H9 (cell line): Measurements from ENCODE around the gene NCKAP5. TPM values are rescaled to one million over a fixed set of nuclear protein-coding genes. Genes with fewer than 3 reads are reported as not detected.

Experiments
- DNase-seq: peaks from one replicate; pipeline ENCODE4 v3.0.0-alpha.2; 2017
- H2AFZ ChIP-seq: one replicate; pipeline ENCODE4 v1.6.1; 2013; ENCODE audit warnings: mild to moderate bottlenecking, low read length, control low read depth, moderate library complexity
- H2AK5ac ChIP-seq: 2 replicates; pipeline ENCODE4 v1.6.1; 2013; ENCODE audit warnings: low read length, control low read depth, mixed read lengths; ENCODE audit not compliant: insufficient read length
- H2BK120ac ChIP-seq: one replicate; pipeline ENCODE4 v1.6.1; 2013; ENCODE audit warnings: low read depth, mild to moderate bottlenecking, low read length, control low read depth, inconsistent platforms; ENCODE audit not compliant: poor library complexity, severe bottlenecking
- H2BK12ac ChIP-seq: 2 replicates; pipeline ENCODE4 v1.6.1; 2013; ENCODE audit warnings: low read length, control low read depth, mixed read lengths, low read depth; ENCODE audit not compliant: insufficient read length
- H2BK15ac ChIP-seq: 2 replicates; pipeline ENCODE4 v1.6.1; 2013; ENCODE audit warnings: low read depth, low read length, control low read depth
- H2BK20ac ChIP-seq: one replicate; pipeline ENCODE4 v1.6.1; 2013; ENCODE audit warnings: low read depth, mild to moderate bottlenecking, low read length, control low read depth, inconsistent platforms; ENCODE audit not compliant: poor library complexity, severe bottlenecking
- H2BK5ac ChIP-seq: 2 replicates; pipeline ENCODE4 v1.6.1; 2013; ENCODE audit warnings: low read length, control low read depth, mixed read lengths; ENCODE audit not compliant: insufficient read length
- H3K14ac ChIP-seq: 2 replicates; pipeline ENCODE4 v1.6.1; 2013; ENCODE audit warnings: low read length, control low read depth; ENCODE audit not compliant: insufficient read depth
- H3K18ac ChIP-seq: 2 replicates; pipeline ENCODE4 v1.6.1; 2013; ENCODE audit warnings: low read depth, mild to moderate bottlenecking, mixed read lengths, low read length, control low read depth; ENCODE audit not compliant: insufficient read length
- H3K23ac ChIP-seq: 2 replicates; pipeline ENCODE4 v1.6.1; 2013; ENCODE audit warnings: low read length, control low read depth, mixed read lengths, low read depth; ENCODE audit not compliant: insufficient read length
- H3K23me2 ChIP-seq: 2 replicates; pipeline ENCODE4 v1.6.1; 2013; ENCODE audit warnings: low read depth, mild to moderate bottlenecking, mixed read lengths, low read length, control low read depth; ENCODE audit not compliant: insufficient read length, poor library complexity, severe bottlenecking
- H3K27ac ChIP-seq: 2 replicates; pipeline ENCODE4 v1.5.1; 2013; ENCODE audit warnings: low read length, control low read depth, mixed read lengths, low read depth; ENCODE audit not compliant: insufficient read length
- H3K27me3 ChIP-seq: 2 replicates; pipeline ENCODE4 v1.6.1; 2013; ENCODE audit warnings: low read length, control low read depth, inconsistent platforms; ENCODE audit not compliant: insufficient read depth
- H3K4ac ChIP-seq: 2 replicates; pipeline ENCODE4 v1.6.1; 2013; ENCODE audit warnings: low read depth, mild to moderate bottlenecking, control low read depth, inconsistent platforms, low read length, moderate library complexity
- H3K4me1 ChIP-seq: 2 replicates; pipeline ENCODE4 v1.6.1; 2013; ENCODE audit warnings: low read length, control low read depth, inconsistent platforms; ENCODE audit not compliant: insufficient read depth
- H3K4me2 ChIP-seq: 2 replicates; pipeline ENCODE4 v1.6.1; 2013; ENCODE audit warnings: low read length, control low read depth, mixed read lengths; ENCODE audit not compliant: insufficient read length, insufficient read depth
- H3K56ac ChIP-seq: 2 replicates; pipeline ENCODE4 v1.6.1; 2013; ENCODE audit warnings: low read depth, mild to moderate bottlenecking, mixed read lengths, low read length, control low read depth; ENCODE audit not compliant: insufficient read length
- H3K79me1 ChIP-seq: 2 replicates; pipeline ENCODE4 v1.6.1; 2013; ENCODE audit warnings: low read depth, mild to moderate bottlenecking, moderate library complexity, low read length, control low read depth, inconsistent platforms; ENCODE audit not compliant: insufficient read depth, poor library complexity, severe bottlenecking
- H3K79me2 ChIP-seq: 2 replicates; pipeline ENCODE4 v1.6.1; 2013; ENCODE audit warnings: low read length, control low read depth, inconsistent platforms; ENCODE audit not compliant: insufficient read depth
- H3K9ac ChIP-seq: 2 replicates; pipeline ENCODE4 v1.6.1; 2013; ENCODE audit warnings: low read length, control low read depth, mixed read lengths; ENCODE audit not compliant: insufficient read length; ENCODE audit errors: extremely low read depth
- H3K9me3 ChIP-seq: one replicate; pipeline ENCODE4 v1.6.1; 2013; ENCODE audit warnings: low read depth, low read length, inconsistent platforms; ENCODE audit not compliant: control insufficient read depth
- H3T11ph ChIP-seq: one replicate; pipeline ENCODE4 v1.6.1; 2013; ENCODE audit warnings: mild to moderate bottlenecking, low read length, control low read depth, inconsistent platforms
- H4K20me1 ChIP-seq: one replicate; pipeline ENCODE4 v1.6.1; 2013; ENCODE audit not compliant: control insufficient read depth, insufficient read length, insufficient read depth
- H4K5ac ChIP-seq: 2 replicates; pipeline ENCODE4 v1.6.1; 2013; ENCODE audit warnings: low read depth, mild to moderate bottlenecking, mixed read lengths, low read length, control low read depth; ENCODE audit not compliant: insufficient read length
- H4K8ac ChIP-seq: replicated peaks from 2 replicates; pipeline ENCODE4 v1.6.1; 2013; ENCODE audit warnings: low read length, control low read depth, mixed read lengths, low read depth; ENCODE audit not compliant: insufficient read length
- H4K91ac ChIP-seq: 2 replicates; pipeline ENCODE4 v1.6.1; 2013; ENCODE audit warnings: low read depth, mild to moderate bottlenecking, moderate library complexity, mixed read lengths, low read length, control low read depth; ENCODE audit not compliant: insufficient read length
- H3K27ac Mint-ChIP-seq, 3 experiments: 2 replicates in 2 of 3; 3 replicates in 1 of 3; pipeline ENCODE4 v1.8.0; 2020 to 2021; ENCODE audit warnings: mixed read lengths in 3 of 3, mild to moderate bottlenecking in 1 of 3, moderate library complexity in 1 of 3
- H3K27me3 Mint-ChIP-seq: 2 replicates; pipeline ENCODE4 v1.8.0; 2021; ENCODE audit warnings: low read depth, mild to moderate bottlenecking, moderate library complexity, mixed read lengths
- H3K36me3 Mint-ChIP-seq, 3 experiments: 2 replicates in 2 of 3; 3 replicates in 1 of 3; pipeline ENCODE4 v1.8.0; 2020 to 2021; ENCODE audit warnings: low read depth in 3 of 3, mixed read lengths in 3 of 3; ENCODE audit not compliant: insufficient read depth in 1 of 3
- H3K4me1 Mint-ChIP-seq, 2 experiments: 2 replicates each; pipeline ENCODE4 v1.8.0; 2020; ENCODE audit warnings: mixed read lengths in 2 of 2
- H3K4me3 Mint-ChIP-seq, 2 experiments: 2 replicates in 1 of 2; 3 replicates in 1 of 2; pipeline ENCODE4 v1.8.0; 2020 to 2021; ENCODE audit warnings: mild to moderate bottlenecking in 2 of 2, mixed read lengths in 2 of 2, moderate library complexity in 1 of 2
- H3K9me3 Mint-ChIP-seq, 2 experiments: 2 replicates in 1 of 2; 3 replicates in 1 of 2; pipeline ENCODE4 v1.8.0; 2020; ENCODE audit warnings: mild to moderate bottlenecking in 2 of 2, mixed read lengths in 2 of 2, moderate library complexity in 1 of 2
- CTCF ChIP-seq: fragments of 200-600 bp; sonication (generic); conservative IDR thresholded peaks from 3 replicates; pipeline ENCODE4 v1.8.0; 2021; ENCODE audit warnings: antibody characterized with exemption, mild to moderate bottlenecking
- WGBS: extraction: QIAGEN DNeasy Blood & Tissue Kit; methylation state at CpG from one replicate; pipeline ENCODE4 v1.1.7; 2013; ENCODE audit warnings: missing lambda C conversion rate, low lambda C conversion rate, mixed read lengths; ENCODE audit not compliant: insufficient read length; ENCODE audit errors: extremely low coverage; 5-methylcytosine and 5-hydroxymethylcytosine counted together
- total RNA-seq: library from RNA; stranded (reverse); gene quantifications from 2 replicates; pipeline ENCODE4 v1.2.1, GENCODE V29; 2021

NCKAP5 gene
- total RNA-seq, 1 experiment from 2014 or later, result 0.26 TPM

GRCh38 chr2:132849118-132849517 is 719.1 kb downstream of the NCKAP5 start:
- Mint-ChIP-seq H3K4me1 (0 out of 4 replicates have a peak, but pooled peaks cover 0 to 5% of the 10 kb centered on the region in 2 experiments), H3K4me3 (no peak overlapping the region), H3K27ac (no peak overlapping the region), H3K27me3 (no peaks in the 10 kb centered on the region), H3K36me3 (no peaks in the 10 kb centered on the region), H3K9me3 (no peaks in the 10 kb centered on the region)
- H2BK15ac ChIP-seq, result no peak overlapping the region
- no peaks in the 10 kb centered on the region for H3K27me3 ChIP-seq
- H3K4me1 ChIP-seq, result no peaks in the 10 kb centered on the region
- H3K9ac ChIP-seq, result no peak overlapping the region
- no peak overlapping the region for H4K8ac ChIP-seq
- H2BK120ac ChIP-seq, result no peak overlapping the region
- H2BK5ac ChIP-seq, result no peak overlapping the region
- no peaks in the 10 kb centered on the region for H3K79me1 ChIP-seq
- H3K4ac ChIP-seq, result no peak overlapping the region
- H3K14ac ChIP-seq, result no peak overlapping the region
- H3T11ph ChIP-seq, result no peak overlapping the region
- H4K91ac ChIP-seq, result no peak overlapping the region
- no peak overlapping the region for H3K4me2 ChIP-seq
- no peaks in the 10 kb centered on the region for H4K20me1 ChIP-seq
- no peaks in the 10 kb centered on the region for H3K23me2 ChIP-seq
- H3K9me3 ChIP-seq, result no peaks in the 10 kb centered on the region
- no CpG with 5 or more reads among the region's 1 CpG for WGBS
- no peak overlapping the region for H2AFZ ChIP-seq
- H3K56ac ChIP-seq, result no peak overlapping the region
- H3K79me2 ChIP-seq, result no peaks in the 10 kb centered on the region
- H2BK12ac ChIP-seq, result no peak overlapping the region
- no peak overlapping the region for H3K23ac ChIP-seq
- DNase-seq, result no peak
- H3K27ac ChIP-seq, result no peak overlapping the region
- H4K5ac ChIP-seq, result no peak overlapping the region
- no peak overlapping the region for H2BK20ac ChIP-seq
- TF ChIP-seq CTCF, result no peak
- H3K18ac ChIP-seq, result no peak overlapping the region
- no peak overlapping the region for H2AK5ac ChIP-seq
